GM15510 (cell line): Measurements from ENCODE around the gene KRT20.

Experiments
- POLR2A ChIP-seq: IDR thresholded peaks from 3 replicates; pipeline ENCODE4 v1.6.1; 2011; ENCODE audit warnings: borderline replicate concordance; ENCODE audit not compliant: insufficient read length; ENCODE audit errors: extremely low read depth

Gene KRT20

DNA sequence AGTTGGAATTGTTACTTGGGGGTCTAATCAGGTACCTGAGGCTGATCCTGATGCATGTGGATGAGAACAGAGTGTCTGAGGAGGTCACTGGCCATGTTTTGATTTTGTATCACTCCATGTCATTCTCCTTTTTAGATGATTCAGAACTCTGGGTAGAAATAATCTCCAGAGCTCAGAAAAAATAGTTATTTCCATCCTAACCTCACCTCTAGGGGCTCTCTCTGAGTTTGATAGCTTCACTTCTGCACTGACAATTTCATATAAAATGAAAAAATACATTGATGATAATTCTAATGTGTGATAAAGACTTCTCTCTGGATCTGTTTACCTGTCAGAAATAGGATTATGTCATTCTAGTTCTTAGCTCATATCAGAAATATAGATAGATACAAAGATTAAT is 11.8 kb downstream of the KRT20 start:
- no peak for TF ChIP-seq POLR2A

DNA sequence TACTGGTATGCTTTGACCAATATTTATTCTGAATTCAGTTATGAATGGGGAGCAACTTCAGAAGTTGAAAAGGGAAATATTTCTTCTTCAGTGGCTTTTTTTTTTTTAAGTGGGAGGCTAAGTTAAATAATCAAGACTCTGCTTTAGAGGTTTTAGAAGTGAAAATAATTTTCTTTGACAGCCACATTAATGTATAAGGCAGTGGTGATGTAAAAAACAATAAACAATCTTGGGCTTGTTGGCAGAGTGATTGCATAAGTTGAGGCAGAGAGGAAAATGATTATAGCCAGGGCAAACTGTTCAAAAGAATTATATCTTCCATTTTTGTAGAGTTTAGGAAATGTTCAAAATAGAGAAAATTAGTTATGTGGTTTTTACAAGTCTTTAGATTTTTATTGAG is 12.6 kb downstream of the KRT20 start:
- TF ChIP-seq POLR2A = no peak

DNA sequence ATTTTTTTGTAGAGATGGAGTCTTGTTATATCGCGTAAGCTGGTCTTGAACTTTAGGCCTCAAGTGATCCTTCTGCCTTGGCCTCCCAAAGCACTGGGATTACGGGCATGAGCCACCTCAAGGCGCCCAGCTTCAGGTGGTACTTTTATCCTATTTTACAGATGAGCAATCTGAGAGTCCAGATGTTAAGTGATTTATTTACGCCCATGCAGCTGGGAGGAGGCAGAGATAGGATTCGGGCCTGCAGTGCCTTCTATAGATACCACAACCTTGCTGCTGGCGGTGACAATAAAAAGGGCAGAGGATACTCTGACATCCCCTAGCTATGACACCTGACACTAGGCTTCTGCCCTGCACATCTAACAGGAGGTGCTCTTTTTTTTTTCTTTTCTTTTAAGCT is 13.7 kb downstream of the KRT20 start:
- no peak for TF ChIP-seq POLR2A

DNA sequence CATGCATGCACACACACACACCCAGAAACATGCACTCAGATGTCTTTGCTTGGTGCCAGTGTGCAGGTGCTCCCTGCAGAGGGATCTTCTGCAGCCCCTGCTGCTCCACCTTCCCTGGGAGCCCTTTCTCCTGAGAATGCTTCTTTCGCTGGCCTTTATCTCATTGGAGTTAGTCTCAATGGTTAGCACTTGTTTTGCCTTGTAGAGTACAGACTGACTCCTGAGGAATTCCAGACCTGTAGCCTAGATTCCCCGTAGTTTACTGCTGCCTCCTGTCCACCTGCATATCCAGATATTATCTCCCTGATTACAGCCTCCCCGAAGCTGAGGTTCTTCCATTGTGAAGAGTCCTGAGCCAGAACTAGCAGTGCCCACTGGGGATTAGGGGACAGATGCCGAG is 14.9 kb downstream of the KRT20 start:
- no peak for TF ChIP-seq POLR2A

DNA sequence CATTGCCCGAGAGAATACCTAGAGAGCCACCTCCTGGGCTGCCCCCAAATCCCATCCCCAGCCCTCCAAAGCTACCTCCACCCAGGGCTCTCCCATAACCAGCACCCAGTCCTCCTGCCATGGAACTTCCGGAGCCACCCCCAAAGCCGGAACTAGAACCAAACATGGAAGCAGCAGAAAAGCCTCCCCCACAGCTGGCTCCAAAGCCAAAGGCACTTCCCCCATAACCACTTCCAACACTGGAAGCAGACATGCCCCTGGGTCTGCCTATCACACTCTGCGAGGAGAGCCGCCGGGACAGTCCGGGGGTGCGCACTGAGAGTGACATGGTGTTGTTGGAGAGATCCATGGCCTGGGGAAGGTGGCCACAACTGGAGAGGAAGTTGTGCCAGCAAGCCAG is 18.2 kb downstream of the KRT20 start, which contains the start of gene KRT12:
Gene KRT12 (minus strand): TSS at position 386 of the 400 bp plus-strand sequence. CDS start 37 bp downstream, at position 349.
- TF ChIP-seq POLR2A = no peak

DNA sequence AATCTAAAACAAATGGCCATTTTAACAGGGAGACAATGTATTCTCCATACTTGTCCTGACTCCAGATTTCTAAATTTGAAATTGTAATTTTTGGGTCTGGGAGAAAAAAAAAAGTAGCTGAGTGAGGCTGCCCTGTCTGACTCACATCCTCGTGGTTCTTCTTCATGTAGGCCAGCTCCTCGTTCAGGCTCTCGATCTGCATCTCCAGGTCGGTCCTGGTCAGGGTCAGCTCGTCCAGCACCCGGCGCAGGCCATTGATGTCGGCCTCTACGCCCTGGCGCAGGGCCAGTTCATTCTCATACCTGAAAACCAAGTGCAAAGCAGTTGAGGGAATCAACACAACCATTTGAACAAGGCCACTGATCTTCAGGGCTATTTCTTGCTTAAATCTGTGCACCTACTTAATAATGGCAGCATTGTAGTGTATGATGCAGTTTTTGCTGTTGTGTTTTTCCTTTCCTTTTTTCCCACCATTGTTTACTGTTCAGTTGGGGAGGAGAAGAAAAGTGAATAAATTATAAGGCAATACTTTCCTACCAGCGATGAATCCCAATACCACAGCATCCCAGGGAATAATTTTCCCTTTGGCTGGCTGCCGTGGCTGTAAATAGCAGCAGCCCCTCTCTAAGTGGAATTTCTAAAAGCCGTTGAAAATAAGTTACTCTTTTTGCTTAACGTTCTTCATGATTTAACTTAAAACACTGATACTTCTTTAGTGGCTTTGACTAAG is 20.2 kb downstream of the KRT20 start:
- TF ChIP-seq POLR2A = no peak

DNA sequence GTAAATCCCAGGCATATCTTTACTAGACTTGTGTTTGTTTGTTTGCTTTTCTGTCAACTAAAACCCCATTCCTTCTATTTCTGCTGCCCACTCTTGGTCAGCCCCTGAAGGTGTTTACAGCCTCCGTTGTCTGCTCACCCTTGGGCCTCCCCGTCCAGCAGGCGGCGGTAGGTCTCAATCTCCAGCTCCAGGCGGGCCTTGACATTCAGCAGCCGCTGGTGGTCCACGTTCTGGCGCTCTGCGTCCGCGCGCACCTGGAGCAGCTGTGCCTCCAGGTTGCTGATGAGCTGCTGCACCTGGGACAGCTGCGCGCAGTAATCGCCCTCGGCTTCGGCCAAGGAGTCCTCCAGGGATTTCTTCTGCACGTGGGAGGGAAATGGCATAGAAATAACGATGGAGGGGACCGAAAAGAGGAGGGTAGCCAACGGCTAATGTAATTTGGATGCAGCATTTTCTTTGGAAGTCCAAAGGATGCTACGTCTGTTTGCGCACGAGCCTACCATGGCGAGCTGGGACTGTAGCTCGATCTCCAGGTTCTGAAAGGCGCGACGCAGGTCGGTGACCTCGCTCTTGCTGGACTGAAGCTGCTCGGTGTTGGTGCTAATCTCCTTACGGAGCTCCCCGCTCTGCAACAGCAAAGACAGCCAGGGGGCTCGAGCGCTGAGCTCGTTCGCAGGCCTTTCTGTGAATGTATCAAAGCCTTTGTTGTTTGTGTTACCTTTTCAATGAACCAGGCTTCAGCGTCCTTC is 21.9 kb downstream of the KRT20 start:
- TF ChIP-seq POLR2A = no peak

DNA sequence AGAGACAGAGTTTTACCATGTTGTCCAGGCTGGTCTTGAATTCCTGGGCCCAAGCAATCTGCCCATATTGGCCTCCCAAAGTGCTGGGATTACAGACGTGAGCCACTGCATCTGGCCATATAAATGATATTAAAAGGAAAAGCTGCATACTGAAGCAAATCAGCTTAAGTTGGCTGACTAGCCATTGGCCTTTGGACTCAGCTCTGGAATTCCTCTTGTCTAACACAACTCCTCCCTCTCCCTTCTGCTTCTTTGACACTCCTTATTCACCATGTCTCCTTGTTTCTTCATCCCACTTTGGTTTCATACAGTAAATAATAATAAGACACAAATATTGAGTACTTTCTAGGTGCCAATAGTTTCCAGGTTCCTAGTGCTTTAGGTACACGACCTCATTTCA is 25.5 kb downstream of the KRT20 start:
- TF ChIP-seq POLR2A = no peak

DNA sequence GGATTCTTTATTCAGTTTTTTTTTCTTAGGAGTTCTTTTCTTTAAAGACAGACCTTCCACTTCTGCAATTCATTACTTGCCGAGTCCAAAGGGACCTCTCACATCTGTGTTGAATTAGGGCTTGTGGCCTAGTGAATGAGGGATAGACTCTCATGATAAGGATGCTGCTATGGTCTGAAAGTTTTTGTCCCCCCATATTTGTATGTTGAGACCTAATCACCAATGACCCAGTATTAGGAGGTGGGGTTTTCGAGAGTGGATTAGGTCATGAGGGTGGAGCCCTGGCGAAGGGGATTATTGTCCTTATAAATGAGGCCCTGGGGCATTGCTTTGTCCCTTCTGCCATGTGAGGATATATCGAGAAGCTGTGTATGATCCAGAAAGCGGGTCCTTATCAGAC is 27.5 kb downstream of the KRT20 start:
- TF ChIP-seq POLR2A = no peak

DNA sequence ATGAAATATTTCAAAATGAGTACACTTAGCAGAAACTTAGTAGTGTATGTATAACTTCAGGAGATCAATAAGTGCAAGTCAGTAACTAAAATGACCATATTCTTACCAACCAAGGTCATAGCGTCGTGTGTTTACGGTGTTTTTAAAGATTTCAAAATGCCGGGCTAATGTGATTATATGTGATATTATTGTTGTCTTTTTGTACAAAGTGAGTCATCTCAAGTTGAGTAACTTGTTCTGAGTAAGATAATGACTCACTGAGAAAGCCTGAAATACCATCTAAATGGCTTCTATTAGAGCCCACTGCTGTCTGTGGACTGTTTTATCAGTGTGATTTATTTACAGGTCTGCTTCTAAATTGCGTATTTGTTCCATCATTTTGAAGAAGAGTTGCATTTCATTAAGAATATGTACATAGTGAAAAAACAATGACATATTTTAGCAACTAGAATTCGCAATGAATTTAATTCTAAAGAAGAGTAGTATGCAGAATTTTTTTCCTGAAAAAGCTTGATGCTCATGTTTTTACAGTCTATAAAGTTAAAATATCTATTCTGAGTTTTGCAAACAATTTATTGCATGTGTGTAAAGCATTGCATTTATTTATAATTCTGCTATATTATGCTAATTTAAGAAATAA is 30.7 kb downstream of the KRT20 start:
- no peak for TF ChIP-seq POLR2A

DNA sequence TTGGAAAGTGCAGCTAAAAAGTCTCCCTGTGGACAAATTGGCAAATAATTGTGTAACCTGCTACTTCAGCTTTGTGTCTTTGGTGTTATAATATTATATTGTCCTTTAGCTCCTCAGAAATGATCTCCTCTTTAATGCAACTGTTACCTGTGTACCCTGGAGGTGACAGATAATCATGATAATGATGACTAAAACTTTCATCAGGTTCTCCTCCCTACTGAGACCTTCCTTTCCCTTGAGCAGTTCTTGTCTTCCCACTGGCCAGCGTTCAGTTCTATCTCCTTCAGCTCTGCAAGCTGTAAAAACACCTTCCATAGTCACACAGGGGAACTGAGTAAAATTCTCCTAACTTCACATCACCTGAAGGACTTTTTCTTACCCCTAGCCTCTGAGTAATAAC is 32.7 kb downstream of the KRT20 start:
- TF ChIP-seq POLR2A = no peak

DNA sequence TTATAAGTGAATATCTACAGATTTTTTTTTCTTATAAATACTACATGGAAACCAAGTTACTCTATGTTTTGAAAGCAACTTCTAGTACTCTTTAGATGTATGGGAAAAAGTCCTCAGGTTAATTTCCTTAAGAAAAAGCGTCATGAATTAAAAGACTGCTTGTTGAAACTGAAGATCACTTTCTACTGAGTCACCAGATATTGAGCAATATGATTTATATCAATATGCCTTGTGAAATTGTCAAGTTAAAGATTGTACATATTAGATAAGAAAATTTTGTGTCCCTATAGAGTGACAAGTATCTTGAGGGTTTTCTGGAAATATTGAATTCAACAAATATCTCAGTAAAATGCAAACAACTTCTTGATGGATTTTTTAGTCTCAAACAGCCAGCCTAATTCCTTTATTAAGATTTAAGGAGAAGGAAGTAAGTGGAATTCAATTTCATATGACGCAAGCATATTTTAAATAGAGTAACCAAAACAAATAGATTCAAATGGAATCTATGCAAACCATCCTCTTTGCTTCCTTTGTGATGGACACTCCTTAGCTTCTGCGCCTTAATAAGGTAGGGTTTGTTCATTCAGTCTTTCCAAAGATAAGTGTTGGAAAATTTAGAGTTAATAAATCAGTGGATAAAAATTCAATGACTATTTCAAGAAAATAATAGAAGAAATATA is 34.6 kb downstream of the KRT20 start:
- TF ChIP-seq POLR2A = no peak

DNA sequence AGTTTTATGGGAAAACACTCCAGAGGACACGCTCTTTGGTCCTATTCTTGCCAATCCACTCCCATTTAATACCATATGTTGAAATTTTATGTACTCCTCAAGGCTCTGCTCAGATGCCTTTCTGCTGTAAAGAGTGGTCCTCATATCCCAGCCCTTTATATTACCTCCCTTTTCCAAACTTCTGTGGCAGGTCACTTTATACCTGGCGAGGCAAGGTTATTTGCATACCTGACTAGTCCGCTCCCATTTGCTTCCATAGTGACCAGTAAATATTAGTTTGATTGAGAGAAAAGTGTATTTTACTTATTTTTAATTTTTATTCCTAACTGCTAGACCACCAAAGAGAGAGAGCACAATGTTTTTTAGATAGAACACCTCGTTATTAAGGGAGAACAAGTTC is 35.3 kb downstream of the KRT20 start:
- no peak for TF ChIP-seq POLR2A

DNA sequence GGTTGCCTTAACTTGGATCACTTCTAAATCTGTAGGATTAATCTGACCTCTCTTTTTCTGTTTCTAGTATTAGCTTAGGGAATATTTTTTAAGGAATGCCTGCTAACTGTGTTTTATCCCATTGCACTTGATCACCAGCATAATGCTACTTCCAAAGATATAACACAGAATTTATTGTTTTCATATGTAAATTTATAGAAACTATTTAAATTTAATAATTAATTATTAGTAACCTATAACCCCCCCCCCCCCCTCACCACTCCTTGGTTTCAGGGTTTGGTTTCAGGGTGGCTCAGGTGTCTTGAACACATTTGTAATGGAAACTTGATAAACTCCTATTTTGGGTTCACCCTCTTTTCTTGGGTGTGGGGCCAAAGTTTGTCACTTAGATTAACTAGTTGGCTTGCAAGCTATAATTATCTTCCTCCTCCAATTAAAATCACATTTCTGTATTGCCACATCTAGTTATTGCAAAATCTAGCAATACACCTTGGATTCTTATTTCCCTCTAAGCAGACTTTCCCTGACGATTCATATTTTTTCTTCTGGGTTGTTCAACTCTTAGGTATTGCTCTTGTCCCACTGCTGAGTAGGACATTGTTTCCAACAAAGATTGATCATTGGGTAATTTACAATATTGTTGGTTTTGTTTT is 36.3 kb downstream of the KRT20 start:
- no peak for TF ChIP-seq POLR2A

DNA sequence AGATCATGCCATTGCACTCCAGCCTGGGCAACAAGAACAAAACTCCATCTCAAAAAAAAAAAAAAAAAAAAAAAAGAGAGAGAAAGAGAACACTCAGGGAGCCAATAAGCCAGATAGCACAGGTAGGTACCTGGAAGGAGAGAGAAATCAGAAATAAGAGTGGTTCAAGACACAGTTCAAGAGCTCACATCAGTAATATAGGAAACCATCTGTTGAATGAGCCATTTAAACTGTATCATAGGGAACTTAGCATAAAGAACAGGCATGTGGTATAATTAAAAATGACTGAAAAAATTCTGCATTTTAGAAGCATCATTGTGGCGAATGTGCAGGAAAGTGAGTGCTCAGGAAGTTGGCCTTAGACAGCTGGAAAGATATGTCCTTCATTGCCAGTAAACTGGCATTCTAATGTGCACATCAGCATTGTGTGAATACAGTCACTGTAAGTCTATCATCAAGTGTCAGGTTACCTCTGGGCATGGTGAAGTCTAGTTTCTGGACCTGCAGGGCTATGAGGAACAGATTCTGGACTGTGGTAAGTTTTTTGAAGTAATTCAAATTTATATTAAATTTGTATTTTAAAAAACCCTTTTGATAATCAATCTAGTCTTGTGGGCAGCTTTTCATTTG is 38.4 kb downstream of the KRT20 start:
- TF ChIP-seq POLR2A = no peak

DNA sequence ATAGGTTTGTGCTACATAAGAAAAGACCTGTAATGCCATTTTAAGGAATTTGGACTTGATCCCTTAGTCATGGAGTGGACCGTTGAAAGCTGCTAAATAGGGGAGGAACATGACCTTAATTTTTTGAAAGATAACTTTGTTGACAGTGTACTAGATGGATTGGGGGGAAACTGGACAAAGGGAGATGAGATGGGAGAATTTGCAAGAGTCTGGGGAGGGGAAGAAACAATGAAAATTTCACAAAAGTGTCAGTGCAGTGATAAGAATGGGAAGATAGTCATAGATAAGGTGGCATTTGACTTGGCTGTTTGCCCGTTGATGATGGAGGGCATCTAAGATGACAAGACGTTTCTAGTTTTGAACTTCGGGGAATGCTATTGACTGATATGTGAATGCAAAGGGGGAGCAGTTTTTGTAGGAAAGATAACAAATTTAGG is 40.4 kb downstream of the KRT20 start:
- no peak for TF ChIP-seq POLR2A
